ENCODE measurements around the gene PROS1.
"Not testable (repeated sequence)": the region's sequence is repeated elsewhere in the genome, so short reads cannot be mapped to it uniquely, and the experiment has no call there.

PROS1 gene

DNA sequence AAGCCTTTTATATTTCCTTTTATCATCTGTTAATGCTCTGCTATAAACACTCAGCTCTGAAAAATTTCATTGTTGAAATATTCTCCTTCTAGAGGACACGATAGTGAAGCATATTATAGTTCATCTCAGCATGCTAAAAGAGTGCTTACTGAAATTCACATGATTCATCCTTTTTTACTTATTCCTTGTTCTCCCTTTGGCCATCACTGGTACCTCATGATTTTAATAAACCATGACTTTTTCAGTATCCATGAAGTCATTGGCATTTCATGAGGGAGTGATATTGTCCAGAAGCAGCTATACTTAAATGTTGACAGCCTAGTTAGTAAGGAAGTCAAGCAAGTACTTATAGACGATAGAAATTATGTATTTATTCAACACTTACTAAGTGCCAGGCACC, 112.7 kb downstream of the PROS1 start:
- no peak overlapping the region for H3K4me3 ChIP-seq (ENCODE audit: low read depth, low read length)
- no peak for TF ChIP-seq CTCF (IDR thresholded peaks at IDR 0.05; ENCODE audit: borderline replicate concordance, insufficient read depth, low read depth, low read length)

DNA sequence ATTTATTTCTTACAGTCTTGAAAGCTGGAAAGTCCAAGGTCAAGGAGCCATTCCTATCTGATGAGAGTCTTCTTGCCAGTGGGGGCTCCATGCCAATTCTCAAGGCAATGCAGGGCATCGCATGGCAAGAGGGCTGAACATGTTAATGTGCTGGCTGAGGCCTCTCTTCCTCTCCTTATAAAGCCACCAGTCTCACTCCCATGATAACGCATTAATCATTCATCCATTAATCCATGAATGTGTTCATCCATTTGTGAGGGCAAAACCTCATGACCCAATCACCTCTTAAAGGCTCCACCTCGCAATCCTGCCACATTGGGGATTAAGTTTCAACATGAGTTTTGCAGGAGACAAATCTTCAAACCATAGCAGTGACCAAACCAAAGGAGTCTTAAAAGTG, 118.3 kb downstream of the PROS1 start:
- no peak overlapping the region for H3K4me3 ChIP-seq (ENCODE audit: low read depth, low read length)
- TF ChIP-seq CTCF (IDR thresholded peaks at IDR 0.05; ENCODE audit: borderline replicate concordance, insufficient read depth, low read depth, low read length) = no peak

- H3K4me3 ChIP-seq (ENCODE audit: low read depth, low read length) = not testable (repeated sequence)
Measured at GRCh38 chr3:93852228-93852627, 121.5 kb downstream of the PROS1 start.

DNA sequence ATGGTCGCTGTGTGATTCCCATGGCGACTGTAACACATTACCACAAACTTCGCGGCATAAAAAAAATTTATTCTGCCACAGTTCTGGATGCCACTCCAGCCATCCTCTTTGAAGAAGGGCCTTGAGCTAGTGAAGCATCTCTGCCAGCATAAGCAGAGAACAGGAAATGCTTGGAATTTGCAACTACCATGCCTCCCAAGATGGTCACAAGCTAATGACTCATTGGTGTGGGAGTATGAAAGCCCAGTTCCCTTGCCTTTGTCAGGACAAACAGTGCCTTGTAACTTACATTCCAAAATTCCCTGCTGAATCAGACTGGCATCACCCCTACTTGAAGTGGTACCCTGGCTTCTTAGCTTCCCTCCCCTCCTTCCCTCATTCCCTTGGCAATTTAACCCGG, 129.7 kb downstream of the PROS1 start:
- no peak for TF ChIP-seq CTCF (IDR thresholded peaks at IDR 0.05; ENCODE audit: borderline replicate concordance, insufficient read depth, low read depth, low read length)
- H3K4me3 ChIP-seq (ENCODE audit: low read depth, low read length) = no peak overlapping the region

- not testable (repeated sequence) for H3K4me3 ChIP-seq (ENCODE audit: low read depth, low read length)
Measured at GRCh38 chr3:93839193-93839592, 134.5 kb downstream of the PROS1 start.

Measured in GM12875 (cell line).